NCI-H1436 (cell line): ENCODE results near the gene CAD.

Source experiments
- DNase-seq: peaks from one replicate; lab custom pipeline; 2025; lab: John Stamatoyannopoulos, UW

The CAD gene

GRCh38 chr2:27198627-27199026, 18.5 kb upstream of the CAD start:
- DNase-seq = no peak

- DNase-seq = no peak
Measured at GRCh38 chr2:27199241-27199640, 17.9 kb upstream of the CAD start.

- DNase-seq = no peak
Measured at GRCh38 chr2:27201675-27202074, 15.5 kb upstream of the CAD start.

GRCh38 chr2:27202854-27203253, 14.3 kb upstream of the CAD start:
- no peak for DNase-seq

GRCh38 chr2:27203741-27204140, 13.4 kb upstream of the CAD start:
- DNase-seq = no peak

- DNase-seq = no peak
Measured at GRCh38 chr2:27204566-27204965, 12.6 kb upstream of the CAD start.

- DNase-seq = no peak
Measured at GRCh38 chr2:27205206-27205605, 12.0 kb upstream of the CAD start.

- DNase-seq = no peak
Measured at GRCh38 chr2:27206346-27206745, 10.8 kb upstream of the CAD start.

GRCh38 chr2:27208486-27209050, 8.6 kb upstream of the CAD start:
- no peak for DNase-seq

GRCh38 chr2:27209621-27210401, 7.4 kb upstream of the CAD start:
- no peak for DNase-seq

- DNase-seq = no peak
Measured at GRCh38 chr2:27211241-27211942, 5.8 kb upstream of the CAD start.

- DNase-seq = peak; percentile 71
Measured at GRCh38 chr2:27211943-27212625, 5.1 kb upstream of the CAD start, which contains the start of the genes ATRAID and SLC5A6. ATRAID (plus strand) TSS chr2:27212041; CDS start chr2:27212369, 328 bp downstream. SLC5A6 (minus strand) TSS chr2:27212268; CDS start chr2:27207650, 4,618 bp downstream.

GRCh38 chr2:27212626-27213471, 4.3 kb upstream of the CAD start:
- DNase-seq = no peak

GRCh38 chr2:27214941-27215340, 2.2 kb upstream of the CAD start:
- DNase-seq = no peak

GRCh38 chr2:27216416-27217137, 592 bp upstream of the CAD start:
- no peak for DNase-seq

- no peak for DNase-seq
Measured at GRCh38 chr2:27218614-27219013, 1.4 kb downstream of the CAD start.

- no peak for DNase-seq
Measured at GRCh38 chr2:27219091-27219490, 1.9 kb downstream of the CAD start.

- DNase-seq = no peak
Measured at GRCh38 chr2:27220091-27220490, 2.9 kb downstream of the CAD start.

- no peak for DNase-seq
Measured at GRCh38 chr2:27221166-27221565, 4.0 kb downstream of the CAD start.

- no peak for DNase-seq
Measured at GRCh38 chr2:27222407-27222806, 5.2 kb downstream of the CAD start.

GRCh38 chr2:27223416-27223815, 6.2 kb downstream of the CAD start:
- DNase-seq = no peak
